Measurements from ENCODE around the gene TMX2.

GRCh38 chr11:57732661-57733060 lies 20.3 kb downstream of the TMX2 start:
- TF ChIP-seq POLR2A (IDR thresholded peaks at IDR 0.05; ENCODE audit: low read depth, low read length) (no peak), EZH2 (IDR thresholded peaks at IDR 0.05; ENCODE audit: borderline replicate concordance, low read depth, low read length, severe bottlenecking) (no peak), CTCF (IDR thresholded peaks at IDR 0.05; ENCODE audit: extremely low read depth in 1 of 2, insufficient read depth in 1 of 2, low read depth in 1 of 2, low read length in 2 of 2) (no peak), MAX (IDR thresholded peaks at IDR 0.05; ENCODE audit: insufficient read depth, insufficient read length) (no peak), POLR2AphosphoS5 (IDR thresholded peaks at IDR 0.05; ENCODE audit: insufficient read depth, low read depth, low read length) (no peak), MYC (IDR thresholded peaks at IDR 0.05; ENCODE audit: low read depth, low read length) (no peak), JUN (IDR thresholded peaks at IDR 0.05; ENCODE audit: borderline replicate concordance, insufficient read depth, insufficient read length, low read depth) (no peak)
